Neutrophil (primary cell): Measurements from ENCODE around the gene ALKBH7.
"Not testable (repeated sequence)": the region's sequence is repeated elsewhere in the genome, so short reads cannot be mapped to it uniquely, and the experiment has no call there.

Experiments
- H3K27ac ChIP-seq: fragments of 200-600 bp; sonication (generic); 2 replicates; pipeline ENCODE4 v1.5.1; 2016; ENCODE audit warnings: mild to moderate bottlenecking, moderate library complexity
- H3K27me3 ChIP-seq: fragments of 200-600 bp; sonication (generic); 2 replicates; pipeline ENCODE4 v1.6.0; 2016; ENCODE audit warnings: mild to moderate bottlenecking
- H3K36me3 ChIP-seq: fragments of 200-600 bp; sonication (generic); 2 replicates; pipeline ENCODE4 v1.5.1; 2017
- H3K4me1 ChIP-seq, 2 experiments: fragments of 200-600 bp in 1 of 2; sonication (generic) in 1 of 2; 1 replicate in 1 of 2; 2 replicates in 1 of 2; pipeline versions ENCODE4 v1.5.1 to v1.6.1; 2013 to 2016; ENCODE audit warnings: low read depth in 1 of 2, low read length in 1 of 2, mild to moderate bottlenecking in 1 of 2, moderate library complexity in 1 of 2; ENCODE audit not compliant: control insufficient read depth in 1 of 2, insufficient read depth in 1 of 2
- H3K4me3 ChIP-seq, 2 experiments: fragments of 200-600 bp in 1 of 2; sonication (generic) in 1 of 2; 1 replicate in 1 of 2; 2 replicates in 1 of 2; pipeline ENCODE4 v1.5.1; 2013 to 2016; ENCODE audit warnings: low read depth in 1 of 2, low read length in 1 of 2, mild to moderate bottlenecking in 1 of 2, moderate library complexity in 1 of 2
- H3K9me3 ChIP-seq: fragments of 200-600 bp; sonication (generic); 2 replicates; pipeline ENCODE4 v1.5.1; 2016
- TF ChIP-seq, protein P1 (sequence below): fragments of 200-600 bp; sonication (generic); IDR thresholded peaks from 2 replicates; pipeline ENCODE4 v1.5.1; 2016; ENCODE audit warnings: antibody characterized with exemption

The ALKBH7 gene

DNA sequence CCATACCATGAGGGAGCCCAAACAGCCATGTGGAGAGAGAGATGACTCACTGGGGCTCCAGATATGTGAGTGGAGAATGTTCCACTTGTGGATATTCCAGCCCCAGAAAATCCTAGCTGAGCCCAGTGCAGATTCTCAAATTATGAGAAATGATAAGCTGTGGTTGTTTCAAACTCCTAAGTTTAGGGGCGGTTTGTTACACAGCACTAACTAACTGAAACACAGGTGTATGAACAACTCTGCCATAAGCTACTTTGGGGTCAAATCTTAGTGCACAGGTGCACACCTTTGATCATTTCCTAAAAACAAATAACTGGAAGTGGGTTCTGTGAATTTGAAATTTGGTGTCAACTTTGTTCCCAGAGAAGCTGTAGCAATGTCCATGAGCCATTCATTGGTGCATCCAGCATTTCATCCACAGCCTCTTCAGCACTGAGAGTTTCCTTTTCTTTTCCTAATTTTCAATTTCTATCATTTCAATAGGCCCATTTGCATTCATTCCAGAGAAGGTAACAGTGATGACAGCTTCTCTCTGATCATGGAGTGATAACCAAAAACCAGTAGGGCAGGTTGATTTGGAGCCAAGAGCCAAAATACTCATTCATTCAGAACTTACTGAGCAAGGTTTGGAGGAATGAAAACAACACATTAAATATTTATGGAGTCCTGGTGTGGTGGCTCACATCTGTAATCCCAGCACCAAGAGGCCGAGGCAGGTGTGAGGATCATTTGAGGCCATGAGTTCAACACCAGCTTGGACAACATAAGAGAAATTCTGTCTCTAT lies 20.0 kb upstream of the ALKBH7 start:
- Histone ChIP-seq H3K27ac (no peak overlapping the region), H3K4me3 (no peak overlapping the region), H3K27me3 (no peaks in the 10 kb centered on the region), H3K36me3 (no peaks in the 10 kb centered on the region), H3K9me3 (no peaks in the 10 kb centered on the region), H3K4me1 (no peaks in the 10 kb centered on the region)
- TF ChIP-seq, protein P1, sequence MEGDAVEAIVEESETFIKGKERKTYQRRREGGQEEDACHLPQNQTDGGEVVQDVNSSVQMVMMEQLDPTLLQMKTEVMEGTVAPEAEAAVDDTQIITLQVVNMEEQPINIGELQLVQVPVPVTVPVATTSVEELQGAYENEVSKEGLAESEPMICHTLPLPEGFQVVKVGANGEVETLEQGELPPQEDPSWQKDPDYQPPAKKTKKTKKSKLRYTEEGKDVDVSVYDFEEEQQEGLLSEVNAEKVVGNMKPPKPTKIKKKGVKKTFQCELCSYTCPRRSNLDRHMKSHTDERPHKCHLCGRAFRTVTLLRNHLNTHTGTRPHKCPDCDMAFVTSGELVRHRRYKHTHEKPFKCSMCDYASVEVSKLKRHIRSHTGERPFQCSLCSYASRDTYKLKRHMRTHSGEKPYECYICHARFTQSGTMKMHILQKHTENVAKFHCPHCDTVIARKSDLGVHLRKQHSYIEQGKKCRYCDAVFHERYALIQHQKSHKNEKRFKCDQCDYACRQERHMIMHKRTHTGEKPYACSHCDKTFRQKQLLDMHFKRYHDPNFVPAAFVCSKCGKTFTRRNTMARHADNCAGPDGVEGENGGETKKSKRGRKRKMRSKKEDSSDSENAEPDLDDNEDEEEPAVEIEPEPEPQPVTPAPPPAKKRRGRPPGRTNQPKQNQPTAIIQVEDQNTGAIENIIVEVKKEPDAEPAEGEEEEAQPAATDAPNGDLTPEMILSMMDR, result no peak

DNA sequence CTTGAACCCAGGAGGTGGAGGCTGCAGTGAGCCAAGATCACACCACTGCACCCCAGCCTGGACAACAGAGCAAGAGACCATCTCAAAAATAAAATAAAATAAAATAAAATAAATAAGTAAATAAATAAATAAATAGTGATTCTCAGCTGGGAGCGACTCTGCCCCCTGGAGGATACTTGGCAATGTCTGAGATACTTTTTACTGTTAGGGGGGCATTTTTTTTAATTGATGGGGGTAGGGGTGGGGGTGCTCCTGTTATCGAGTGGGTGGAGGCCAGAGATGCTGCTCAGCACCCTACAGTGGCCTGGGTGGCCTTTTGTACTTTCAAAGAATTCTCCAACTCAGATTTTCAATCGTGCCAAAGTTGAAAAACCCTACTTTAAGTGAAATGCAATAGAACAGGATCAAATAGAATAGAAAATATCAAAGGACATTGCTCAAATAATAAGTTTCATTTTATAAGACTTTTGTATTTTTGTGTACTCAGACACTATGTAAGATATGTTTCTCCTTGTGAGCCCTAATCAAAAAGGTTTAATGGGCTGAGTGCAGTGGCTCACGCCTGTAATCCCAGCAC lies 18.4 kb upstream of the ALKBH7 start:
- TF ChIP-seq, protein P1, result no peak
- Histone ChIP-seq H3K4me3 (no peak overlapping the region), H3K27me3 (no peaks in the 10 kb centered on the region), H3K9me3 (no peaks in the 10 kb centered on the region), H3K4me1 (no peaks in the 10 kb centered on the region), H3K27ac (no peak overlapping the region), H3K36me3 (no peaks in the 10 kb centered on the region)

DNA sequence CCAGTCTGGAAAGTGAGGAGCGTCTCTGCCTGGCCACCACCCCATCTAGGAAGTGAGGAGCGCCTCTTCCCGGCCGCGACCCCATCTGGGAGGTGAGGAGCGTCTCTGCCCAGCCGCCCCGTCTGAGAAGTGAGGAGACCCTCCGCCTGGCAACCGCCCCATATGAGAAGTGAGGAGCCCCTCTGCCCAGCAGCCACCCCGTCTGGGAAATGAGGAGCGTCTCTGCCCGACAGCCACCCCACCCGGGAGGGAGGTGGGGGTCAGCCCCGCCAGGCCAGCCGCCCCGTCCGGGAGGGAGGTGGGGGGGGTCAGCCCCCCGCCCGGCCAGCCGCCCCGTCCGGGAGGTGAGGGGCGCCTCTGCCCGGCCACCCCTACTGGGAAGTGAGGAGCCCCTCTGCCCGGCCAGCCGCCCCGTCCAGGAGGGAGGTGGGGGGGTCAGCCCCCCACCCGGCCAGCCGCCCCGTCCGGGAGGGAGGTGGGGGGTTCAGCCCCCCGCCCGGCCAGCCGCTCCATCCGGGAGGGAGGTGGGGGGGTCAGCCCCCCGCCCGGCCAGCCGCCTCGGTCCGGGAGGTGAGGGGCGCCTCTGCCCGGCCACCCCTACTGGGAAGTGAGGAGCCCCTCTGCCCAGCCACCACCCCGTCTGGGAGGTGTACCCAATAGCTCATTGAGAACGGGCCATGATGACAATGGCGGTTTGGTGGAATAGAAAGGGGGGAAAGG lies 17.1 kb upstream of the ALKBH7 start:
- not testable (repeated sequence) for H3K4me1 ChIP-seq, H3K27ac ChIP-seq, H3K9me3 ChIP-seq, H3K36me3 ChIP-seq, H3K4me3 ChIP-seq, H3K27me3 ChIP-seq

DNA sequence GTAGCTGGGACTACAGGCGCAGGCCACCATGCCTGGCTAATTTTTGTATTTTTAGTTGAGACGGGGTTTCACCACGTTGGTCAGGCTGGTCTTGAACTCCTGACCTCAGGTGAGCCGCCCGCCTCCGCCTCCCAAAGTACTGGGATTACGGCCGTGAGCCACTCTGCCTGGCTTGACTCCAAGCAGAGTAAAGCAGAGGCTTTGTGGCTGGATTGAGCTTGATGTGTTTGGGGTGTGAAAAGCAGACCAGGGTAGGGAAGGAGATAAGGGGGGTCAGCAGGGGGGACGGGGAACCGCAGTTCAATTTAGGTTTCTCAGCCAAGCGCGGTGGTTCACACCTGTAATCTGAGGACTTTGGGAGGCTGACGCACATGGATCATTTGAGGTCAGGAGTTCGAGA lies 15.4 kb upstream of the ALKBH7 start:
- no peaks in the 10 kb centered on the region for H3K36me3 ChIP-seq
- no peak overlapping the region for H3K27ac ChIP-seq
- TF ChIP-seq, protein P1, result no peak
- no peaks in the 10 kb centered on the region for H3K27me3 ChIP-seq
- H3K4me3 ChIP-seq, result no peak overlapping the region
- no peaks in the 10 kb centered on the region for H3K9me3 ChIP-seq
- peaks cover 7 to 8% of the 10 kb centered on the region in 2 experiments for H3K4me1 ChIP-seq

DNA sequence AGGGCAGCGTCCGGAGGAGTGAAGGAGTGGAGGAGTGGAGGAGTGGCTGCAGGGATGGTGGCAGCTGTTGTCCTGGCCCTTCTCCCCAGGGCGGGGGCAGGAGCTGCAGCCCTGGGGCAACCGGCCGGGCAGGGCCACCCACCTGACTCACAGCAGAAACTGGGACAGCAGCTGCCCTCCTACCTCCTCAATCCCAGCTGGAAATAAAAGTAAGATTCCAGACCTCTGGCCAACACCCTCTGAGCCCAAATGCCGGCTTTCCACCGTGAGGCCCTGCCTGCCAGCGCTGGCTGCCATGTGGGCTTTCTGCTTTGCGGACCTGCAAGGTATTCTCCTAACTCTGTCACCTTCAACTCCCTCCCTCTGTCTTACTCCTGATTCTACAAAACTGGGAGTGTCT lies 14.6 kb upstream of the ALKBH7 start:
- Histone ChIP-seq H3K27me3 (no peaks in the 10 kb centered on the region), H3K4me3 (no peak overlapping the region), H3K4me1 (peaks cover 11 to 13% of the 10 kb centered on the region in 2 experiments), H3K27ac (no peak overlapping the region), H3K36me3 (no peaks in the 10 kb centered on the region), H3K9me3 (no peaks in the 10 kb centered on the region)
- TF ChIP-seq, protein P1, result no peak
